ENCODE data around the gene PUS3. TPM values are rescaled to one million over a fixed set of nuclear protein-coding genes. Genes with fewer than 3 reads are reported as not detected.
A peak's percentile ranks its signal among the peaks of the same experiment; 100 is the strongest.

Gene PUS3
- polyA plus RNA-seq, 3 donors, result 2.0 to 5.3 (median 3.1) TPM

DNA sequence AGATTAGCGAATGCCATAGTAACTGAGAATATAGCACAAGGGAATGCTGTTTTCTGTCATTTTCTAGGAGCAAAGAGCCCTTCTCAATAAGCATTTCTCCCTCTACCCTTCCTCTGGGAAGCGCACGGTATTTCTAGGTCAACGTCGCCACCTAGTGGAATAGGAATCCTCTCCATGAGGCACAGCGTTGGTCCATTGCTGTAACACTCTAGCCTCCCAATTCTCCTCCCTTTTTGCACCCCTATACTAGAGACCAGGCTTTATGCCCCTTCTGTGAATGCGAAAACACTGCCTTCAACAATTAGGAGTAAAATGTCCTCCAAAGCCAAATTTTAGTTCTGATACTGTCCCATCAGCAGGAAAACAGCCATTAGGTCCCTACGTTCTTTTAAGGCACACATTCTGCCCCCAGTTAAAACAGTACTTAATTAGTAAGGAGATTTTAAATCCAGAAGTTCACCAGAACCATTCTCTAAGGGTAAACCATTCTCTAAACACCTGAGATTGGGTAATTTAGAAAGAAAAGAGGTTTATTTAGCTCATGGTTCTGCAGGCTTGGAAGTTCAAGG, 28.4 kb downstream of the PUS3 start:
- Histone ChIP-seq H3K79me2 (ENCODE audit: insufficient read depth, low read length) (no peaks in the 10 kb centered on the region), H2AFZ (ENCODE audit: insufficient read depth, low read depth, low read length, poor library complexity, severe bottlenecking) (no peak overlapping the region), H3K4me1 (ENCODE audit: control insufficient read depth in 1 of 2, insufficient read depth in 2 of 2, low read length in 2 of 2) (no peaks in the 10 kb centered on the region), H3K9me3 (replicated peaks in 1 of 2; ENCODE audit: control insufficient read depth in 1 of 2, insufficient read depth in 1 of 2, low read length in 2 of 2) (peaks cover 9% of the 10 kb centered on the region in 2 donors), H3K4me2 (replicated peaks; ENCODE audit: extremely low read depth, low read length, poor library complexity, severe bottlenecking) (no peak overlapping the region), H3K9ac (ENCODE audit: insufficient read depth, low read length, poor library complexity, severe bottlenecking) (no peak overlapping the region), H4K20me1 (ENCODE audit: insufficient read depth, low read length) (no peaks in the 10 kb centered on the region), H3K4me3 (replicated peaks in 1 of 3; ENCODE audit: low read depth in 2 of 3, low read length in 3 of 3) (no peak overlapping the region), H3K27ac (ENCODE audit: low read depth in 1 of 2, low read length in 2 of 2) (no peak overlapping the region), H3K36me3 (replicated peaks in 1 of 2; ENCODE audit: control insufficient read depth in 1 of 2, insufficient read depth in 2 of 2, low read length in 2 of 2) (no peaks in the 10 kb centered on the region), H3K27me3 (ENCODE audit: control insufficient read depth in 2 of 2, insufficient read depth in 2 of 2, low read length in 2 of 2) (peaks cover 0 to 2% of the 10 kb centered on the region in 2 donors)
- H3K27ac Mint-ChIP-seq, result no peak overlapping the region
- no peaks in the 10 kb centered on the region for H3K36me3 Mint-ChIP-seq
- TF ChIP-seq, protein P1, sequence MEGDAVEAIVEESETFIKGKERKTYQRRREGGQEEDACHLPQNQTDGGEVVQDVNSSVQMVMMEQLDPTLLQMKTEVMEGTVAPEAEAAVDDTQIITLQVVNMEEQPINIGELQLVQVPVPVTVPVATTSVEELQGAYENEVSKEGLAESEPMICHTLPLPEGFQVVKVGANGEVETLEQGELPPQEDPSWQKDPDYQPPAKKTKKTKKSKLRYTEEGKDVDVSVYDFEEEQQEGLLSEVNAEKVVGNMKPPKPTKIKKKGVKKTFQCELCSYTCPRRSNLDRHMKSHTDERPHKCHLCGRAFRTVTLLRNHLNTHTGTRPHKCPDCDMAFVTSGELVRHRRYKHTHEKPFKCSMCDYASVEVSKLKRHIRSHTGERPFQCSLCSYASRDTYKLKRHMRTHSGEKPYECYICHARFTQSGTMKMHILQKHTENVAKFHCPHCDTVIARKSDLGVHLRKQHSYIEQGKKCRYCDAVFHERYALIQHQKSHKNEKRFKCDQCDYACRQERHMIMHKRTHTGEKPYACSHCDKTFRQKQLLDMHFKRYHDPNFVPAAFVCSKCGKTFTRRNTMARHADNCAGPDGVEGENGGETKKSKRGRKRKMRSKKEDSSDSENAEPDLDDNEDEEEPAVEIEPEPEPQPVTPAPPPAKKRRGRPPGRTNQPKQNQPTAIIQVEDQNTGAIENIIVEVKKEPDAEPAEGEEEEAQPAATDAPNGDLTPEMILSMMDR (IDR thresholded peaks at IDR 0.05), result peak; percentile 82
- H3K9me3 Mint-ChIP-seq, result peaks cover 9 to 20% (median 11%) of the 10 kb centered on the region in 7 donors
- intact Hi-C loops (cut with micrococcal nuclease), result no loop called here
- peak; percentile 11 to 44 (median 39) for DNase-seq
- no peak overlapping the region for H3K4me3 Mint-ChIP-seq
- peaks cover 1% of the 10 kb centered on the region for H3K4me1 Mint-ChIP-seq
- peaks cover 2 to 13% (median 4%) of the 10 kb centered on the region in 3 donors for H3K27me3 Mint-ChIP-seq (ENCODE audit: low read depth in 3 of 3)
- 0% methylated on average over 3 of the region's 8 CpGs for WGBS (ENCODE audit: insufficient coverage)

DNA sequence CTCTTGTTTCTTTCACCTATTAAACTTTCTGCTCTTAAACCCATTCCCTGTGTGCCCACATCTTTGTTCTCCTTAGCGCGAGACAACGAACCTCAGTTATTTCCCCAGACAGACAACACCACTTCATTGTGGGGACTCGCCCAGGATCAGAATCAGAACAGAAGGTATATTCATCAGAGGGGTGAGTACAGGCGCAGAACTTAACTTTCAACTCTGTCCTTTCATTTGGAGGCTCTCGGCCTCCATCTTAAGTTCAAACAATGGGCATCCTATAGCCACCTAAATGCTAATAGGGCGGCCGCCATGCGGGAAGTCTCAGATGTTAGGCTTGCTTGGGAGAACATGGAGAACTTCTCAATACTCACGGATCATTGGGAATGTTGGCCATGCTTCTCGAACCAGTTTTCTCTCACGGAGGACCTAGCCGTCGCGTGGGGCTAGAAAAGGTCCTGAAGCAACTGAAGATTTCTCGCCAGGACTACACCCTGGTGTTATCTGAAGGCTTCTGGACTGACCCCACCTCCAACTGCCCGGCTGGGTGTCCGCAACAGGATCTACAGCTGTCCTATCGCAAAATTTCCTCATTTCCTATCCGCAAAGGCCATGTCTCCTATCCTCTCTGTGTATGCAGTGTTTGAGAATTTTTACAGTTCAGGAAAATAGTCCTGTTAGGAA, 29.0 kb downstream of the PUS3 start:
- no peak for DNase-seq
- Histone ChIP-seq H3K36me3 (replicated peaks in 1 of 2; ENCODE audit: control insufficient read depth in 1 of 2, insufficient read depth in 2 of 2, low read length in 2 of 2) (no peaks in the 10 kb centered on the region), H2AFZ (ENCODE audit: insufficient read depth, low read depth, low read length, poor library complexity, severe bottlenecking) (no peak overlapping the region), H3K79me2 (ENCODE audit: insufficient read depth, low read length) (no peaks in the 10 kb centered on the region), H3K9ac (ENCODE audit: insufficient read depth, low read length, poor library complexity, severe bottlenecking) (no peak overlapping the region), H3K4me3 (replicated peaks in 1 of 3; ENCODE audit: low read depth in 2 of 3, low read length in 3 of 3) (no peak overlapping the region), H3K4me1 (ENCODE audit: control insufficient read depth in 1 of 2, insufficient read depth in 2 of 2, low read length in 2 of 2) (no peaks in the 10 kb centered on the region), H3K4me2 (replicated peaks; ENCODE audit: extremely low read depth, low read length, poor library complexity, severe bottlenecking) (no peak overlapping the region), H4K20me1 (ENCODE audit: insufficient read depth, low read length) (no peaks in the 10 kb centered on the region), H3K27ac (ENCODE audit: low read depth in 1 of 2, low read length in 2 of 2) (no peak overlapping the region), H3K27me3 (ENCODE audit: control insufficient read depth in 2 of 2, insufficient read depth in 2 of 2, low read length in 2 of 2) (no peaks in the 10 kb centered on the region), H3K9me3 (replicated peaks in 1 of 2; ENCODE audit: control insufficient read depth in 1 of 2, insufficient read depth in 1 of 2, low read length in 2 of 2) (peaks cover 9% of the 10 kb centered on the region in 2 donors)
- Mint-ChIP-seq H3K4me3 (no peak overlapping the region), H3K36me3 (no peaks in the 10 kb centered on the region), H3K27ac (no peak overlapping the region), H3K4me1 (peaks cover 1% of the 10 kb centered on the region), H3K27me3 (ENCODE audit: low read depth in 3 of 3) (peaks cover under 1 to 12% (median 4%) of the 10 kb centered on the region in 3 donors), H3K9me3 (peaks cover 9 to 20% (median 11%) of the 10 kb centered on the region in 7 donors)
- TF ChIP-seq, protein P1 (IDR thresholded peaks at IDR 0.05), result no peak
- intact Hi-C loops (cut with micrococcal nuclease), result no loop called here
- 90% methylated on average over 2 of the region's 20 CpGs for WGBS (ENCODE audit: insufficient coverage)

Measured in CD14-positive monocyte (primary cell).